Activated CD4-positive, alpha-beta memory T cell treated with anti-CD3 and anti-CD28 coated beads for 36 hours (primary cell): ENCODE measurements around the gene AKR1E2. TPM values are rescaled to one million over a fixed set of nuclear protein-coding genes. Genes with fewer than 3 reads are reported as not detected.

Experiments used
- CTCF ChIA-PET: fragments of 350-600 bp; sonication (Branson Sonifier 250); formaldehyde crosslinking; loops from one replicate; lab custom pipeline; 2021; ENCODE audit warnings: antibody characterized with exemption, inconsistent platforms; lab: Charles Lee
- POLR2A ChIA-PET: fragments of 350-600 bp; sonication (Branson Sonifier 250); formaldehyde crosslinking; loops from one replicate; lab custom pipeline; 2021; ENCODE audit warnings: antibody characterized with exemption; lab: Charles Lee
- DNase-seq: peaks from one replicate; pipeline ENCODE4 v3.0.0-alpha.2; 2020
- H3K27ac Mint-ChIP-seq: one replicate; pipeline ENCODE4 v1.8.0; 2021; ENCODE audit warnings: mixed read lengths
- H3K27me3 Mint-ChIP-seq: one replicate; pipeline ENCODE4 v1.8.0; 2021; ENCODE audit warnings: mixed read lengths
- H3K36me3 Mint-ChIP-seq: one replicate; pipeline ENCODE4 v1.8.0; 2021; ENCODE audit warnings: mixed read lengths
- H3K4me1 Mint-ChIP-seq: one replicate; pipeline ENCODE4 v1.8.0; 2021; ENCODE audit warnings: low read depth, mixed read lengths
- H3K4me3 Mint-ChIP-seq: one replicate; pipeline ENCODE4 v1.8.0; 2021; ENCODE audit warnings: mild to moderate bottlenecking, mixed read lengths
- H3K9me3 Mint-ChIP-seq: one replicate; pipeline ENCODE4 v1.8.0; 2021; ENCODE audit warnings: mixed read lengths
- intact Hi-C: fragments of 100-400 bp; cut with micrococcal nuclease; formaldehyde crosslinking; loops from one replicate; pipeline ENCODE4 v1.15.1; 2023
- total RNA-seq, 2 experiments: library from RNA; stranded (reverse); gene quantifications; one replicate each; pipeline ENCODE4 v1.2.3, GENCODE V29; 2021

The AKR1E2 gene
- total RNA-seq, 2 experiments from 2014 or later = 3.9 to 4.2 TPM

GRCh38 chr10:4834898-4835405, 8.9 kb downstream of the AKR1E2 start:
- POLR2A ChIA-PET = no interaction called here
- Mint-ChIP-seq H3K9me3 (no peaks in the 10 kb centered on the region), H3K27ac (no peak overlapping the region)

DNA sequence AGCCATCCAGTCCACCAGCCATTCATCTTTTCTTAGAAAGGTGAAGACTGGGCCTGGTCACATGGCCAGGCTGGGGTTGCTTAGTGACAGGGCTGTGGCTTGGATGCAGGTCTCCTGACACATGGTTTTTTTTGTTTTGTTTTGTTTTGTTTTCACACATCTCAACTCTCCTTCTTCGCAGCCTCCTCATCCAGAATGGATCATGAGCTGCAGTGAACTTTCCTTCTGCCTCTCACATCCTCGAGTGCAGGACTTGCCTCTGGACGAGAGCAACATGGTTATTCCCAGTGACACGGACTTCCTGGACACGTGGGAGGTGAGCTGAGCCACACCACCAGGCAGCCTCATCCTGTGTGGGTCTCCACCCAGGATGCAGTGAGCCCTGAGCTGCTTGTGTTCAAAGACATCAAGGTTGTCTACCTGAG, 9.5 kb downstream of the AKR1E2 start:
- CTCF ChIA-PET = interaction anchor here (0.7 to 6.5 kb wide), 3 partner anchors 13 to 607 kb away, joined by 3 to 52 read pairs (median 34); no protein-coding TSS in a partner anchor
- POLR2A ChIA-PET = interaction anchor here (0.7 kb wide), 1 partner anchor 65 kb away, joined by 3 read pairs; no protein-coding TSS in a partner anchor
- Mint-ChIP-seq H3K4me3 (no peak overlapping the region), H3K27ac (peak overlapping the region; percentile 55), H3K4me1 (peaks cover 32% of the 10 kb centered on the region), H3K36me3 (peaks cover 13% of the 10 kb centered on the region), H3K9me3 (no peaks in the 10 kb centered on the region), H3K27me3 (no peaks in the 10 kb centered on the region)
- peak; percentile 55 for DNase-seq
- intact Hi-C loops = no loop called here

More at GRCh38 chr10:4834898-4835405, 8.9 kb downstream of the AKR1E2 start:
- DNase-seq = no peak
- CTCF ChIA-PET = interaction anchor here (0.8 to 6.5 kb wide), 3 partner anchors 14 to 20 kb away, joined by 5 to 52 read pairs (median 34); no protein-coding TSS in a partner anchor
- Mint-ChIP-seq H3K36me3 (peaks cover 13% of the 10 kb centered on the region), H3K27me3 (no peaks in the 10 kb centered on the region), H3K4me1 (peaks cover 32% of the 10 kb centered on the region), H3K4me3 (no peak overlapping the region)
- intact Hi-C loops = no loop called here

GRCh38 chr10:4836416-4836969, 10.5 kb downstream of the AKR1E2 start:
- intact Hi-C loops = no loop called here
- Mint-ChIP-seq H3K27me3 (no peaks in the 10 kb centered on the region), H3K27ac (no peak overlapping the region), H3K36me3 (peaks cover 5% of the 10 kb centered on the region), H3K4me1 (peaks cover 26% of the 10 kb centered on the region), H3K4me3 (no peak overlapping the region), H3K9me3 (no peaks in the 10 kb centered on the region)
- POLR2A ChIA-PET = interaction anchor here (0.7 kb wide), 1 partner anchor 64 kb away, joined by 3 read pairs; no protein-coding TSS in a partner anchor
- DNase-seq = no peak
- CTCF ChIA-PET = interaction anchor here (1.0 to 6.5 kb wide), 4 partner anchors 12 to 787 kb away, joined by 3 to 52 read pairs (median 20); no protein-coding TSS in a partner anchor

DNA sequence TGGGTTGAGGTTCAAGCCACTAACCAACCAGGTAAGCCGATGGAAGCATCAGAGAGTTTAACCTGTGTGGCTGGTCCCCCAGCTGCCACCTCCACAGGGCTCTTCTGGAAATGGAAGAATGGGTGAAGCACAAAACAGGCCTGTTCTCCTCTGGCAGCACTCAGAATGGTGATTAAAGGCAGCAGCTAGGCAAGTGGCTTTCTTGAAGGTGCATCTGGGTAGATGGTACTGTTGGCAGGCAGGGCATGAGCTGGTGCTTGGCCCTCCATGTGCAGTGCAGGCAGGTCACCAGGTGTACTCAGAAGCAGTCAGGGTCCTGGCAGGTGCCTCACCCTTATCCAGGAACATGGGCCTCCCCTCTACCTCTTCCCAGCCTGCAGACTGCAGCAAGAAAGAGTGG, 11.5 kb downstream of the AKR1E2 start:
- Mint-ChIP-seq H3K4me3 (no peak overlapping the region), H3K27me3 (no peaks in the 10 kb centered on the region), H3K27ac (no peak overlapping the region), H3K9me3 (no peaks in the 10 kb centered on the region), H3K4me1 (peaks cover 26% of the 10 kb centered on the region), H3K36me3 (peaks cover 2% of the 10 kb centered on the region)
- no peak for DNase-seq
- ChIA-PET POLR2A (no interaction called here), CTCF (interaction anchor here (1.3 to 6.5 kb wide), 4 partner anchors 11 to 597 kb away, joined by 3 to 52 read pairs (median 20); no protein-coding TSS in a partner anchor)
- intact Hi-C loops = no loop called here

DNA sequence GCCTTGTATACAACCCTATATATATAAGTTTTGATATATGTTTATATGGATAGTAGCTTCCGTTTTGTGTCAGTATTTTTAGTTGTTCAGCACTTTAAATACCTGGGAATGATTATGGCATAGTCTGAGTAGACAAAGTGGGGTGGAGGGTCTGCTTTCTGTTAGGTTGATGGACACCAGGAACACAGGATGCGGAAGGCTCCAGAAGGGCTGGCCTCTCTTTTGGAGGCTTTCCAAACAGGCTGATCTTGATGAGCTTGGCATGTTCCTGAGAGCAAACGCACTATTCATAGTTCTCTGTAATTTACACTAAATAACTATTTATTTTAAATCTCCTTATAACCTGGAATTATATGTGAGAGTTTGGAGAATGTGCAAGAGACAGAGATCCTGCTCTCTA, 12.7 kb downstream of the AKR1E2 start:
- Mint-ChIP-seq H3K27ac (no peak overlapping the region), H3K36me3 (peaks cover 2% of the 10 kb centered on the region), H3K27me3 (no peaks in the 10 kb centered on the region), H3K4me3 (no peak overlapping the region), H3K9me3 (no peaks in the 10 kb centered on the region), H3K4me1 (peaks cover 26% of the 10 kb centered on the region)
- intact Hi-C loops = no loop called here
- CTCF ChIA-PET = interaction anchor here (1.1 to 6.5 kb wide), 3 partner anchors 10 to 24 kb away, joined by 4 to 52 read pairs (median 34); no protein-coding TSS in a partner anchor
- POLR2A ChIA-PET = interaction anchor here (1.2 kb wide), 1 partner anchor 10 kb away, joined by 3 read pairs; no protein-coding TSS in a partner anchor
- DNase-seq = no peak

DNA sequence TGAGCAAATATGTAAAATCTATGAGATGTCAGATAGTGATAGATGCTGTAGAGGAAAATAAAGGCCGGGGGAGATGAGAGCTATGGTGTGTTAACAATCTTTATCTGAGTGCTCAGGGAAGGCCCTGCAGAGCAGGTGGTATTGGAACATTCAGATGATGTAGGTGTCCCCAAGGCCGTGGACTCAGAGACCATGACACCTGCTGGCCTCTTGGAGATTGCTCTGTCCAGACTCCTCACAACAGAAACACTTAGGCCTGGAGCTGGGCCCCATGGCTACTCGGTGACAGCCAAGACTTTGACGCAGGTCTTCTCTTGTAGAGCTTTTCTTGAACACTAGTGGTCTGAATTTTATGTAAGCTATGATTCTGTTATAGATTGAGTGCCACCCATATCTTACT, 13.3 kb downstream of the AKR1E2 start:
- DNase-seq = no peak
- POLR2A ChIA-PET = interaction anchor here (1.2 kb wide), 1 partner anchor 10 kb away, joined by 3 read pairs; no protein-coding TSS in a partner anchor
- H3K9me3 Mint-ChIP-seq = no peaks in the 10 kb centered on the region
- H3K4me3 Mint-ChIP-seq = no peak overlapping the region
- intact Hi-C loops = no loop called here
- CTCF ChIA-PET = interaction anchor here (1.1 to 6.5 kb wide), 3 partner anchors 9 to 24 kb away, joined by 4 to 52 read pairs (median 34); no protein-coding TSS in a partner anchor
- no peaks in the 10 kb centered on the region for H3K27me3 Mint-ChIP-seq
- no peak overlapping the region for H3K27ac Mint-ChIP-seq
- peaks cover 25% of the 10 kb centered on the region for H3K4me1 Mint-ChIP-seq
- peaks cover 1% of the 10 kb centered on the region for H3K36me3 Mint-ChIP-seq

GRCh38 chr10:4840151-4840550, 14.1 kb downstream of the AKR1E2 start:
- H3K27me3 Mint-ChIP-seq = no peaks in the 10 kb centered on the region
- H3K4me3 Mint-ChIP-seq = no peak overlapping the region
- POLR2A ChIA-PET = no interaction called here
- CTCF ChIA-PET = interaction anchor here (6.5 kb wide), 1 partner anchor 9 kb away, joined by 52 read pairs; no protein-coding TSS in a partner anchor
- no peaks in the 10 kb centered on the region for H3K36me3 Mint-ChIP-seq
- no peak for DNase-seq
- H3K9me3 Mint-ChIP-seq = no peaks in the 10 kb centered on the region
- H3K4me1 Mint-ChIP-seq = peaks cover 17% of the 10 kb centered on the region
- no peak overlapping the region for H3K27ac Mint-ChIP-seq
- intact Hi-C loops = no loop called here

DNA sequence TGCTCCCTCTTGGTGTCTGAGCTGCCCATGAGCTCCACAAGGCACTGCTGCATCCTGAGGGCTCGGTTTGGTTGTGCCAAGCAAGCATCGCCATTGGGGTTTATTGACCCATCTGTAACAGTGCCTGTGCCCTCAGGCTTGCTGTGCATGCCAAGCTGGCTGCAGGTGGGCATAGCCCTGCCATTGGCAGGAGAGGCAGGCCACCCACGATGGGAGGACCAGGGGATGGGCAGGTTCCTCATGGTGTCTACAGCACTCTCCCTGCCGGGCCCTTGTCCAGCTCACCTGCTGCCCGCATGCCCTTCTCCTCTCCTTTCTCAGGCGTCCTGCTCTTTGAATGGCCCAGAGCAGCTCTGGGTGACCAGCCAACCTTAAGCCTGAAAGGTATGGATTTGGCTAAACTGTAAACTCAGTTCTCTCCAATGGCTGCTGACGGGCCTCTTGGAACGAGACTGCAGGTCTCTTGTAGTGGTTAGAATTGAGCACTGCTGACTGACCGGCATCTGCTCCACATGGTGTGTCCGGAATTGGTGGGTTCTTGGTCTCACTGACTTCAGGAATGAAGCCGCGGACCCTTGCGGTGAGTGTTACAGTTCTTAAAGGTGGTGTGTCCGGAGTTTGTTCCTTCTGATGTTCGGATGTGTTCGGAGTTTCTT, 17.6 kb downstream of the AKR1E2 start:
- no peaks in the 10 kb centered on the region for H3K36me3 Mint-ChIP-seq
- H3K4me1 Mint-ChIP-seq = no peaks in the 10 kb centered on the region
- intact Hi-C loops = no loop called here
- no peak overlapping the region for H3K4me3 Mint-ChIP-seq
- no peak overlapping the region for H3K27ac Mint-ChIP-seq
- no peaks in the 10 kb centered on the region for H3K27me3 Mint-ChIP-seq
- ChIA-PET POLR2A (no interaction called here), CTCF (interaction anchor here (1.1 to 1.6 kb wide), 2 partner anchors 9 to 540 kb away, joined by 3 to 4 read pairs; no protein-coding TSS in a partner anchor)
- H3K9me3 Mint-ChIP-seq = no peaks in the 10 kb centered on the region
- no peak for DNase-seq

- CTCF ChIA-PET = interaction anchor here (0.7 kb wide), 1 partner anchor 539 kb away, joined by 3 read pairs; no protein-coding TSS in a partner anchor
- H3K4me1 Mint-ChIP-seq = peaks cover 3% of the 10 kb centered on the region
- no peaks in the 10 kb centered on the region for H3K27me3 Mint-ChIP-seq
- no peak for DNase-seq
- POLR2A ChIA-PET = no interaction called here
- H3K27ac Mint-ChIP-seq = no peak overlapping the region
- intact Hi-C loops = loop anchor here (5.0 kb wide), 1 partner anchor 777 kb away; no protein-coding TSS in a partner anchor
- H3K4me3 Mint-ChIP-seq = no peak overlapping the region
- H3K9me3 Mint-ChIP-seq = no peaks in the 10 kb centered on the region
- H3K36me3 Mint-ChIP-seq = no peaks in the 10 kb centered on the region
Observed at GRCh38 chr10:4844864-4845263, 18.9 kb downstream of the AKR1E2 start.

DNA sequence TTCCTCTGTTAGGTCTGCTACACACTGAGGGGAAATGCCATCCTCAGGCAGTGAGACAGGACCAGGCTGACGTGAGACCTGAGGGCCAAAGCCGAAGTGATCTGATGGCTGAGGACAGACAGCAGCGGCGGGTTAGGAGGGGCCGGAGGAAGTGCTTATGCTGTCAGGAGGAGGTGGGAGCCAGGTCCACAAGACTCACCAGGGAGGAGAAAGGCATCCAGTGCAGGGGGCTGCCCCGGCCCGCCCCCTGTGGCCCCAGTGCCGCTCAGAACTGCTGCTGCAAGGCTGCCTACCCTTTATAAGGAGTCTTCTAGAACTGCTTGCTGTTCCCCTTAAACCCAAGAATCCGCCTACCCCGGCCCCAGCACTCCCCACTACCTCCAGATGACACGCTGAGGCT, 19.8 kb downstream of the AKR1E2 start:
- CTCF ChIA-PET = no interaction called here
- H3K36me3 Mint-ChIP-seq = no peaks in the 10 kb centered on the region

DNA sequence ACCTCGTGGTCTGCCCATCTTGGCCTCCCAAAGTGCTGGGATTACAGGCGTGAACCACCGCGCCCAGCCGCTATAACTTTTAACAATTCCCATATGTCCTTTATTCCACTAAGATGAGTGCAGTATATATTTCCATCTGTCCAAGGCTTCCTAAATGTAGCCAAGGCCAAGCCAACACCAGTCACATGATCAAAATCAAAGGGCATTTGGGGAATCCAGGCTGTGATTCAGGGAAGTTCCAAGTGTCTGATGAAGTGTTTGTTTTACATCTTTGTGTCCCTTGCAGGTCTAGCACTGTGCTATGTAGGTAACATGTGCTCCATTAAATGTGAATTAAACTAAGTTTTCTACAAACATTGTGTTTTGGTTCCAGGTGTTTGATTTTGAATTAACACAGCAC, 20.8 kb downstream of the AKR1E2 start:
- intact Hi-C loops = loop anchor here (5.0 kb wide), 1 partner anchor 776 kb away; no protein-coding TSS in a partner anchor
- H3K27ac Mint-ChIP-seq = no peak overlapping the region
- CTCF ChIA-PET = interaction anchor here (1.7 to 4.0 kb wide), 3 partner anchors 9 to 776 kb away, joined by 4 to 52 read pairs (median 11); no protein-coding TSS in a partner anchor
- no peaks in the 10 kb centered on the region for H3K36me3 Mint-ChIP-seq
- H3K4me3 Mint-ChIP-seq = no peak overlapping the region
- no peaks in the 10 kb centered on the region for H3K27me3 Mint-ChIP-seq
- POLR2A ChIA-PET = no interaction called here
- DNase-seq = no peak
- H3K4me1 Mint-ChIP-seq = peaks cover 3% of the 10 kb centered on the region
- H3K9me3 Mint-ChIP-seq = no peaks in the 10 kb centered on the region

More for the DNA sequence above, 19.8 kb downstream of the AKR1E2 start:
- no peak overlapping the region for H3K4me3 Mint-ChIP-seq
- no peaks in the 10 kb centered on the region for H3K9me3 Mint-ChIP-seq
- no peak overlapping the region for H3K27ac Mint-ChIP-seq
- H3K4me1 Mint-ChIP-seq = peaks cover 3% of the 10 kb centered on the region
- POLR2A ChIA-PET = no interaction called here
- intact Hi-C loops = loop anchor here (5.0 kb wide), 1 partner anchor 777 kb away; no protein-coding TSS in a partner anchor
- H3K27me3 Mint-ChIP-seq = no peaks in the 10 kb centered on the region
- DNase-seq = no peak
